ENCODE results near the gene NCKAP5. TPM values are rescaled to one million over a fixed set of nuclear protein-coding genes. Genes with fewer than 3 reads are reported as not detected.

NCKAP5 gene
- total and polyA plus RNA-seq, 2 of the 13 experiments (the other 11 are each of a cell fraction or from before 2014, with no cell fraction given): 0.01 TPM; not detected in 1

- H3K4me1 ChIP-seq (ENCODE audit: insufficient read depth, low read length): no peaks in the 10 kb centered on the region
- ATAC-seq (no peak), DNase-seq (ENCODE audit: low spot score) (no peak), FAIRE-seq (no peak)
- H3K9me3 ChIP-seq (ENCODE audit: low read length): peaks cover 28% of the 10 kb centered on the region
- in situ Hi-C loops (cut with HindIII; ENCODE audit: extremely low pct_ligation_motif_present, low pct_unique_long_range_greater_than_20kb): no loop called here
- H3K9ac ChIP-seq (ENCODE audit: insufficient read depth, low read depth, low read length): no peak overlapping the region
- TF ChIP-seq ZNF501 (CRISPR knock-in tag; IDR thresholded peaks at IDR 0.05): no peak
- H3K79me2 ChIP-seq (ENCODE audit: insufficient read depth, low read length): no peaks in the 10 kb centered on the region
- H4K20me1 ChIP-seq (ENCODE audit: insufficient read depth, low read length): no peaks in the 10 kb centered on the region
- intact Hi-C loops (cut with micrococcal nuclease; ENCODE audit: unreplicated experiment): no loop called here
- CTCF ChIA-PET (ENCODE audit: low intra/inter-chr PET ratio, low total read pairs): no interaction called here
- 2% methylated on average over 6 of the region's 6 CpGs for WGBS (ENCODE audit: low lambda C conversion rate)
- H3K4me3 ChIP-seq (replicated peaks in 1 of 3; ENCODE audit: insufficient read depth in 1 of 3, low read depth in 2 of 3, low read length in 3 of 3): no peak overlapping the region
- no TSS peak for BruUV-seq (replicated peaks)
- H2AFZ ChIP-seq (ENCODE audit: low read length): no peak overlapping the region
- no peaks in the 10 kb centered on the region for H3K36me3 ChIP-seq (replicated peaks in 1 of 2; ENCODE audit: control insufficient read depth in 1 of 2, insufficient read depth in 2 of 2, low read length in 2 of 2)
- H3K4me2 ChIP-seq (ENCODE audit: low read depth, low read length): no peak overlapping the region
- H3K27ac ChIP-seq (ENCODE audit: extremely low read length, insufficient read depth, low read length): no peak overlapping the region
- POLR2A ChIA-PET: no interaction called here
- no peaks in the 10 kb centered on the region for H3K27me3 ChIP-seq (ENCODE audit: control insufficient read depth in 1 of 2, insufficient read depth in 2 of 2, low read length in 2 of 2)
Measured at GRCh38 chr2:132884705-132885104, 683.6 kb downstream of the NCKAP5 start.

GRCh38 chr2:132884292-132884691 lies 684.0 kb downstream of the NCKAP5 start:
- TF ChIP-seq HIC2 (CRISPR knock-in tag; IDR thresholded peaks at IDR 0.05; ENCODE audit: low read depth): no peak
- Histone ChIP-seq H4K20me1 (ENCODE audit: insufficient read depth, low read length) (no peaks in the 10 kb centered on the region), H3K4me2 (ENCODE audit: low read depth, low read length) (no peak overlapping the region), H3K4me1 (ENCODE audit: insufficient read depth, low read length) (no peaks in the 10 kb centered on the region), H3K9me3 (ENCODE audit: low read length) (peaks cover 25% of the 10 kb centered on the region), H2AFZ (ENCODE audit: low read length) (no peak overlapping the region), H3K79me2 (ENCODE audit: insufficient read depth, low read length) (no peaks in the 10 kb centered on the region), H3K9ac (ENCODE audit: insufficient read depth, low read depth, low read length) (no peak overlapping the region), H3K27ac (ENCODE audit: extremely low read length, insufficient read depth, low read length) (no peak overlapping the region), H3K36me3 (replicated peaks in 1 of 2; ENCODE audit: control insufficient read depth in 1 of 2, insufficient read depth in 2 of 2, low read length in 2 of 2) (no peaks in the 10 kb centered on the region), H3K27me3 (ENCODE audit: control insufficient read depth in 1 of 2, insufficient read depth in 2 of 2, low read length in 2 of 2) (no peaks in the 10 kb centered on the region), H3K4me3 (replicated peaks in 1 of 3; ENCODE audit: insufficient read depth in 1 of 3, low read depth in 2 of 3, low read length in 3 of 3) (no peak overlapping the region)
- in situ Hi-C loops (cut with HindIII; ENCODE audit: extremely low pct_ligation_motif_present, low pct_unique_long_range_greater_than_20kb) (no loop called here), intact Hi-C loops (cut with micrococcal nuclease; ENCODE audit: unreplicated experiment) (no loop called here)
- 2% methylated on average over 4 of the region's 4 CpGs for WGBS (ENCODE audit: low lambda C conversion rate)
- FAIRE-seq (no peak), ATAC-seq (no peak), DNase-seq (ENCODE audit: low spot score) (no peak)
- ChIA-PET CTCF (ENCODE audit: low intra/inter-chr PET ratio, low total read pairs) (no interaction called here), POLR2A (no interaction called here)
- BruUV-seq (replicated peaks): no TSS peak

Measured in HepG2 (cell line).